Kidney epithelial cell (primary cell): ENCODE data around the gene IFT20. TPM values are rescaled to one million over a fixed set of nuclear protein-coding genes. Genes with fewer than 3 reads are reported as not detected.

Experiments used
- DNase-seq: peaks from one replicate; pipeline ENCODE4 v3.0.0-alpha.2; 2010; ENCODE audit warnings: low read depth
- H3K27me3 ChIP-seq: 2 replicates; pipeline ENCODE4 v1.6.0; 2011; ENCODE audit warnings: low read length; ENCODE audit not compliant: control insufficient read depth, insufficient read depth
- H3K36me3 ChIP-seq: 2 replicates; pipeline ENCODE4 v1.5.1; 2011; ENCODE audit warnings: low read length; ENCODE audit not compliant: control insufficient read depth, insufficient read depth
- H3K4me3 ChIP-seq: 2 replicates; pipeline ENCODE4 v1.5.1; 2011; ENCODE audit warnings: low read depth, mild to moderate bottlenecking, control low read depth, low read length
- total RNA-seq: library from RNA; depleted of rRNA; stranded (reverse); fragments of >200 nt; gene quantifications from 2 replicates; pipeline ENCODE4 v1.2.3, GENCODE V29; 2015
- TF ChIP-seq, protein P1 (sequence below): IDR thresholded peaks from 2 replicates; pipeline ENCODE4 v1.5.1; 2011; ENCODE audit warnings: mild to moderate bottlenecking, moderate library complexity, low read length, control low read depth, inconsistent platforms; ENCODE audit not compliant: insufficient read depth, poor library complexity, severe bottlenecking

IFT20 gene
- total RNA-seq, 1 donor from 2014 or later, result 39.7 TPM

DNA sequence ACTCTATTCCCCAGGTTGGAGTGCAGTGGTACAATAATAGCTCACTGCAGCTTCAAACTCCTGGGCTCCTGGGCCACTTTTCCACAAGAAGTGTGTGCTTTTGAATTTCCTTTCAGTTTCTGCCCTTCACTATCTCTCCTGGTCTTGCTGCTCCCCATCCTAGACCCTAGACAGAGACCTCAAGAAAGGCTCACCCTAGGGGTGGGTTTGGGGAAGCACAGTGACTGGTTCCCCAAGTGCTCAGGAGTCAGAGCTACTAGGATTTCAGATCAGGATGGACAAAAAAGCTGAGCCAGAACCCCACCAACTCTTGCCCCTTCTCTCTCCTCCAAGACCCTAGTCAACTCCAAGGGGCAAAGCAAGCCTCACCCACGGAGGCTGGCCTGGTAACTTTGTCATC lies 31.3 kb upstream of the IFT20 start:
- TF ChIP-seq, protein P1, sequence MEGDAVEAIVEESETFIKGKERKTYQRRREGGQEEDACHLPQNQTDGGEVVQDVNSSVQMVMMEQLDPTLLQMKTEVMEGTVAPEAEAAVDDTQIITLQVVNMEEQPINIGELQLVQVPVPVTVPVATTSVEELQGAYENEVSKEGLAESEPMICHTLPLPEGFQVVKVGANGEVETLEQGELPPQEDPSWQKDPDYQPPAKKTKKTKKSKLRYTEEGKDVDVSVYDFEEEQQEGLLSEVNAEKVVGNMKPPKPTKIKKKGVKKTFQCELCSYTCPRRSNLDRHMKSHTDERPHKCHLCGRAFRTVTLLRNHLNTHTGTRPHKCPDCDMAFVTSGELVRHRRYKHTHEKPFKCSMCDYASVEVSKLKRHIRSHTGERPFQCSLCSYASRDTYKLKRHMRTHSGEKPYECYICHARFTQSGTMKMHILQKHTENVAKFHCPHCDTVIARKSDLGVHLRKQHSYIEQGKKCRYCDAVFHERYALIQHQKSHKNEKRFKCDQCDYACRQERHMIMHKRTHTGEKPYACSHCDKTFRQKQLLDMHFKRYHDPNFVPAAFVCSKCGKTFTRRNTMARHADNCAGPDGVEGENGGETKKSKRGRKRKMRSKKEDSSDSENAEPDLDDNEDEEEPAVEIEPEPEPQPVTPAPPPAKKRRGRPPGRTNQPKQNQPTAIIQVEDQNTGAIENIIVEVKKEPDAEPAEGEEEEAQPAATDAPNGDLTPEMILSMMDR, result peak; percentile 3
- peaks cover 1% of the 10 kb centered on the region for H3K36me3 ChIP-seq
- no peak for DNase-seq
- no peaks in the 10 kb centered on the region for H3K27me3 ChIP-seq
- no peak overlapping the region for H3K4me3 ChIP-seq

DNA sequence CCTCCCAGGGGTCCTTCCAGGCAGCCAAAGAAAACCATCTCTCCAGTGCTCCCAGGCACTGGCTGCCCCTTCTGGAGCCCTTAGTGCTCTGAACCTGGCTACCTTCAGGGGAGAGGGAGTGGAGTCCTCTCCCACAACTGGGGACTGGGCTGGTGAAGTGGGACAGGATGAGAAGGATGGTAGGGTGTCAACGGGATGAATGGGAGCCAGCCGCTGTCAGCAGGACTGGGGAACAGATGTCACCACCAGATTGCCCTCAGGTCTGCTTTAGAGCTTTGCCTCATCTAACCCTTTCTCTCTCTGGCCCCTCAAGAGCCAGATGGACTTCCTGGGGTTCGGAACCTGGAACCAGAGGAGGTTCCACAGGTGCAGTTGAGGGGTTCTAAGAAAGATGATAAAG lies 30.2 kb upstream of the IFT20 start:
- TF ChIP-seq, protein P1, result no peak
- DNase-seq, result no peak
- peaks cover 1% of the 10 kb centered on the region for H3K36me3 ChIP-seq
- no peak overlapping the region for H3K4me3 ChIP-seq
- no peaks in the 10 kb centered on the region for H3K27me3 ChIP-seq

DNA sequence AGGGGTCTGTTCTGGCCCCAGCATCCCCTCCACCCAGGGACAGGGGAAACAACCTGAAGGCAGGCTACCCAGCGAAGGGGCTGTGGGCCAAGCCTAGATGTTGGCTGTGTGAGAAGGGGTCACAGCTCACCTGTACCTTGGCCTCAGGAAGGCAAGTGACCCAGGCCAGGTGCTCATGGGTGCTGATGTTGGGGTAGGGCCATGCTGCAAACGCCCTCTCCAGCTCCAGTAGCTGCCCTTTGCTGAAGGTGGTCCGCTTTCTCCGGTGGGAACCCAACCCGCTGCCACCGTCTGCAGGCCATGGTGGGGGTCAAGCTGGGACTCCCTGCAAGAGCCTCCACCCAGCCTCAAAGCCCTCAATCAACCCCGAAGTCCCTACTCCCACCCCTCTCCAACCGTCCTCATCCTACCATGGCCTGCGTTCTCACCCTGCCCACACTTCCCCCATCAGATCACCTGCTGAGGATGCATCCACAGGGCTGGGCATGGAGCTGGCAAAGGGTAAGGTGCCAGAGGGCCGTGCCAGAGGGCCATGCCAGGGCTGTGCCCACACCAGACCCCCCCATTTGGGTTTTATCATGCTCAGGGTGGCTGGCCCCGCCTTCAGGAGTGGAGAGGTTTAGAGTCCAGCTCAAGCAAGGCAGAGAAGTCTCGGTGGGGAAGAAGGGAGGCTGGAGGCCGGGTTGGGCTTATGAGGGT lies 29.5 kb upstream of the IFT20 start, which contains the start of gene SEBOX:
Gene SEBOX (minus strand): TSS at position 535 of the 699 bp plus-strand sequence. CDS start 48 bp downstream, at position 487.
- no peak within 1 kb of the TSS for H3K4me3 ChIP-seq
- no peak for DNase-seq
- peaks cover 1% of the 10 kb centered on the region for H3K36me3 ChIP-seq
- TF ChIP-seq, protein P1, result no peak
- H3K27me3 ChIP-seq, result no peaks in the 10 kb centered on the region

DNA sequence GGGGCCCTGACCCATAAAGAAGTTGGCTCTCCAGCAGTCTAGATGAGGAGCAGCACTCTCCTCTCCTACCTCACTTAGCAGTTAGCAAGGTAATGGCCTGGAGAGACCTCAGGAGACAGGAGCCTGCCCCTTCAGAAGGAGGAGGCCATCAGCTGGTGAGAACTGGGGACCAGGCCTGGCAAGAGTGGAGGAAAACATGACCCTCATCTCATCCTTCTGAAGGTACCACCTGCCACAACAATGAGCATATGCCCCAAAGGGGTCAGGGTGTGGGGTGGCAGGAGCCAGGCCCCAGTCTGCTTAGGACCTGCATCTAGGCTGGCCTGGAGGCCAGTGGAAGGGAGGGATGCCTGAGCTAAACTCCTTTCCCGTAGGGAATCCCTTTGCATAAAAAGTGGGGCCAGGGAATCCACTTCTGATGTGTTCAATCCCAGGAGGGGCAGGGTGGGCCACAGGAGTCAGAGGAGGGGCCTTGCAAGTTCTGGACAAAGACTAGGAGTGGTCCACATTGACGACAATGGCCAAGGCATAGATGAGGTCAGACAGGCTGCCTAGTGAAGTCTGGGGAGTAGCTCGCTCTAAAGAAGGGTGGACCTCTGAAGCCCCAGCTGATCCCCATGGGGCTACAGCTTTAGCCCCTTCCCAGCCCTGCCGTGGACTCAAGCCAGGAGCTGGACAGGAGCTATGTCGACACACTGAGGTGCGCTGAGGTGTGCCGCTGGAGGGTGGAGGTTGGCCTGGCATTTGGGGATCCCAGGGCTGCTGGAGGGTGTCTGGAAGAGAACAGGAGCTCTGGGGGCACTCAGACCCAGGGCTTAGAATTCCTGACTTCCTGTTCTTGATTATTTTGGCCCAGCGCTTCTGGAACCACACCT lies 28.7 kb upstream of the IFT20 start:
- TF ChIP-seq, protein P1, result no peak
- H3K4me3 ChIP-seq, result no peak overlapping the region
- H3K36me3 ChIP-seq, result peaks cover 1% of the 10 kb centered on the region
- no peak for DNase-seq
- no peaks in the 10 kb centered on the region for H3K27me3 ChIP-seq

DNA sequence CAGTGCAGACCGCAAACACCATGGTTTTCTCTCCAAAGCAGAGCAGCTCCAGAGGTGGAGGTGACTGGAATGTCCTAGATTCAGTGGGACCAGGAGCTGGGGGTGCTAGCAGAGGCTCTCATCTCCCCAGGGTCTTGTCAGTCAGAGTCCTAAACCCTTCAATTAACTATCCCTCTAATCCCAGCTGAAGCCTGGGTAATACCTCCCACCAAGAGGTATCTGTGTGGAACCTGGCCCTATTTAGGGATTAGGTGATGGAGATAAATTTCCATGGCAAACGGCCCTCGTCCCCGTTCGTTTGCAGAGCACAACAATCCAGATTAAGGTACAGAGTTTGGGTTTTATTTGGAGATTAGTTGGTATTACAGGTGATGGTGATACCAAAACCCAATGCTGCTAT lies 27.9 kb upstream of the IFT20 start:
- Histone ChIP-seq H3K4me3 (no peak overlapping the region), H3K36me3 (peaks cover 1% of the 10 kb centered on the region), H3K27me3 (no peaks in the 10 kb centered on the region)
- TF ChIP-seq, protein P1, result no peak
- no peak for DNase-seq
